SK-N-SH treated with all-trans-retinoic acid at 6 μM for 48 hours (cell line): Measurements from ENCODE around the gene GRIA2.
"Not testable (repeated sequence)": the region's sequence is repeated elsewhere in the genome, so short reads cannot be mapped to it uniquely, and the experiment has no call there.

Source experiments
- ATAC-seq: fragments of 200-7000 bp; cut with Tn5 transposase; 3 replicates; pipeline ENCODE4 v1.9.1; 2020; ENCODE audit warnings: mild to moderate bottlenecking, moderate library complexity
- BACH2 ChIP-seq: fragments of 250-450 bp; sonication (Bioruptor Pico); IDR thresholded peaks from 2 replicates; pipeline ENCODE4 v1.9.0; 2021; ENCODE audit warnings: mild to moderate bottlenecking, borderline replicate concordance
- CSDC2 ChIP-seq: fragments of 250-450 bp; sonication (Bioruptor Pico); IDR thresholded peaks from 2 replicates; pipeline ENCODE4 v1.5.0; 2020; ENCODE audit warnings: mild to moderate bottlenecking, moderate library complexity
- ESRRG ChIP-seq: fragments of 250-450 bp; sonication (Bioruptor Pico); IDR thresholded peaks from 2 replicates; pipeline ENCODE4 v1.6.1; 2021; ENCODE audit warnings: mild to moderate bottlenecking
- GLIS3 ChIP-seq: fragments of 250-450 bp; sonication (Bioruptor Pico); IDR thresholded peaks from 2 replicates; pipeline ENCODE4 v1.5.0; 2020; ENCODE audit warnings: mild to moderate bottlenecking, moderate library complexity
- ISL1 ChIP-seq: fragments of 250-450 bp; sonication (Bioruptor Pico); IDR thresholded peaks from 2 replicates; pipeline ENCODE4 v2.1.2; 2022; ENCODE audit warnings: mild to moderate bottlenecking, moderate library complexity
- OSR1 ChIP-seq: fragments of 250-450 bp; sonication (Bioruptor Pico); IDR thresholded peaks from 2 replicates; pipeline ENCODE4 v1.8.0; 2022; ENCODE audit warnings: moderate library complexity, mild to moderate bottlenecking, inconsistent platforms
- PPARA ChIP-seq: fragments of 250-450 bp; sonication (Bioruptor Pico); IDR thresholded peaks from 2 replicates; pipeline ENCODE4 v1.5.0; 2020; ENCODE audit warnings: mild to moderate bottlenecking, borderline replicate concordance
- RARB ChIP-seq: fragments of 250-450 bp; sonication (Bioruptor Pico); IDR thresholded peaks from 2 replicates; pipeline ENCODE4 v1.8.0; 2021; ENCODE audit warnings: mild to moderate bottlenecking, moderate library complexity
- SNAI2 ChIP-seq: fragments of 250-450 bp; sonication (Bioruptor Pico); IDR thresholded peaks from 2 replicates; pipeline ENCODE4 v1.5.0; 2020; ENCODE audit warnings: mild to moderate bottlenecking, moderate library complexity
- TCF4 ChIP-seq: fragments of 250-450 bp; sonication (Bioruptor Pico); IDR thresholded peaks from 2 replicates; pipeline ENCODE4 v1.8.0; 2021; ENCODE audit warnings: mild to moderate bottlenecking, moderate library complexity, borderline replicate concordance
- TOX ChIP-seq: fragments of 250-450 bp; sonication (Bioruptor Pico); IDR thresholded peaks from 2 replicates; pipeline ENCODE4 v1.8.0; 2021; ENCODE audit warnings: mild to moderate bottlenecking, moderate library complexity, borderline replicate concordance
- ZC3H10 ChIP-seq: fragments of 250-450 bp; sonication (Bioruptor Pico); IDR thresholded peaks from 2 replicates; pipeline ENCODE4 v1.5.1; 2021; ENCODE audit warnings: mild to moderate bottlenecking, moderate library complexity
- ZFP30 ChIP-seq: fragments of 450-650 bp; formaldehyde crosslinking; IDR thresholded peaks from 2 replicates; pipeline ENCODE4 v1.5.0; 2022; ENCODE audit warnings: mild to moderate bottlenecking, moderate library complexity
- ZNF565 ChIP-seq: fragments of 450-650 bp; formaldehyde crosslinking; conservative IDR thresholded peaks from 2 replicates; pipeline ENCODE4 v1.5.0; 2020; ENCODE audit warnings: low read depth, mild to moderate bottlenecking, moderate library complexity
- ZNF70 ChIP-seq: fragments of 450-650 bp; formaldehyde crosslinking; IDR thresholded peaks from 2 replicates; pipeline ENCODE4 v1.5.0; 2020; ENCODE audit warnings: mild to moderate bottlenecking, moderate library complexity
- TF ChIP-seq, protein P1 (sequence below): fragments of 250-450 bp; sonication (Bioruptor Pico); IDR thresholded peaks from 2 replicates; pipeline ENCODE4 v1.8.0; 2020; ENCODE audit warnings: mild to moderate bottlenecking, moderate library complexity, borderline replicate concordance
- TF ChIP-seq, protein P2 (sequence below): fragments of 250-450 bp; sonication (Bioruptor Pico); IDR thresholded peaks from 2 replicates; pipeline ENCODE4 v1.5.1; 2021; ENCODE audit warnings: mild to moderate bottlenecking, moderate library complexity
- TF ChIP-seq, protein P3 (sequence below): fragments of 250-450 bp; sonication (Bioruptor Pico); IDR thresholded peaks from 2 replicates; pipeline ENCODE4 v1.5.0; 2020; ENCODE audit warnings: mild to moderate bottlenecking, moderate library complexity
- TF ChIP-seq, protein P4 (sequence below): fragments of 250-450 bp; sonication (Bioruptor Pico); IDR thresholded peaks from 2 replicates; pipeline ENCODE4 v1.5.1; 2020; ENCODE audit warnings: low read depth, mild to moderate bottlenecking, moderate library complexity

Gene GRIA2

DNA sequence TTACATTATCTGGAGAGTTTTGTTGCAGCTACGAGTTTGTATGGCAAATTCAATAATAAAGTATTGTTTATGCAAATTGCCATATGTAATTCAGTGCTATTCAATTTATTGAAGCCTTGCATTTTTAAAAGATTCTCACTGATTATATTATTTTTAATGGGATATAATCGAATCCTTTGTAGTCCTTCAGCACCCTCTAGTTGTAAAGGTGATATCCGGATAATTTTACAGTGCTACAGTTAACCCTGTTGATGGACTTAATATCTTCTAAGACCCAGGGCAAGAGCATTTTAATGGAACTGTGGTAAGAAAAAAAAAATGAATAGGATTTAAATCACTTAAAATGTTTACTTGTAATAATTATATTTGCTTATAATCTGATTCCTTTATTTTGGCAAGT, 48.5 kb upstream of the GRIA2 start (continued):
- TF ChIP-seq, protein P1, sequence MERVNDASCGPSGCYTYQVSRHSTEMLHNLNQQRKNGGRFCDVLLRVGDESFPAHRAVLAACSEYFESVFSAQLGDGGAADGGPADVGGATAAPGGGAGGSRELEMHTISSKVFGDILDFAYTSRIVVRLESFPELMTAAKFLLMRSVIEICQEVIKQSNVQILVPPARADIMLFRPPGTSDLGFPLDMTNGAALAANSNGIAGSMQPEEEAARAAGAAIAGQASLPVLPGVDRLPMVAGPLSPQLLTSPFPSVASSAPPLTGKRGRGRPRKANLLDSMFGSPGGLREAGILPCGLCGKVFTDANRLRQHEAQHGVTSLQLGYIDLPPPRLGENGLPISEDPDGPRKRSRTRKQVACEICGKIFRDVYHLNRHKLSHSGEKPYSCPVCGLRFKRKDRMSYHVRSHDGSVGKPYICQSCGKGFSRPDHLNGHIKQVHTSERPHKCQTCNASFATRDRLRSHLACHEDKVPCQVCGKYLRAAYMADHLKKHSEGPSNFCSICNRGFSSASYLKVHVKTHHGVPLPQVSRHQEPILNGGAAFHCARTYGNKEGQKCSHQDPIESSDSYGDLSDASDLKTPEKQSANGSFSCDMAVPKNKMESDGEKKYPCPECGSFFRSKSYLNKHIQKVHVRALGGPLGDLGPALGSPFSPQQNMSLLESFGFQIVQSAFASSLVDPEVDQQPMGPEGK (CRISPR knock-in tag): no peak

DNA sequence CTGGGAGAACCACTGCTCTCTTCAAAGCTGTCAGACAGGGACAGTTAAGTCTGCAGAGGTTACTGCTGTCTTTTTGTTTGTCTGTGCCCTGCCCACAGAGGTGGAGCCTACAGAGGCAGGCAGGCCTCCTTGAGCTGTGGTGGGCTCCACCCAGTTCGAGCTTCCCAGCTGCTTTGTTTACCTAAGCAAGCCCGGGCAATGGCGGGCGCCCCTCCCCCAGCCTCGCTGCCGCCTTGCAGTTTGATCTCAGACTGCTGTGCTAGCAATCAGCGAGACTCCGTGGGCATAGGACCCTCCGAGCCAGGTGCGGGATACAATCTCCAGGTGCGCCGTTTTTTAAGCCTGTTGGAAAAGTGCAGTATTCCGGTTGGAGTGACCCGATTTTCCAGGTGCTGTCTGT, 40.3 kb upstream of the GRIA2 start:
- not testable (repeated sequence) for ATAC-seq

DNA sequence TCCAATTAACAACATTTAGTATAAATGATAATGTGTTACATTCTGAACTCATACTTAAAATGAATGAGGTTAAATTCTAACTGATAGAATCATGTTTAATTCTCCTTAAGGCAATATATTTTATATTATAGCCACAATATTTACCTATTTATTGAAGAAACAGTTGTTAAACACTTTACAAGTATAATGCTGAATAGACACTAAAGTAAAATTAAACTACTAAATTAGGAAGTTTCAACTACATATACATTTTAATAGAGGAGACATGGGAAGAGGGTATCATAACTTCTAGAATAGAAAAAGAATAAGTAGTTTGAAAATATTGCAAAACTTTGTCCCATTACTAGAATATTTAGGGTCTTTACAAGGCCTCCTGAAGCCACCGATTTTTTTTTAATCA, 36.2 kb upstream of the GRIA2 start:
- no peak for ATAC-seq
- TF ChIP-seq TCF4 (CRISPR knock-in tag) (no peak), CSDC2 (CRISPR knock-in tag) (no peak), PPARA (no peak), ISL1 (no peak), ZNF70 (CRISPR knock-in tag) (no peak), ZNF565 (CRISPR knock-in tag) (no peak), GLIS3 (CRISPR knock-in tag) (no peak), TOX (CRISPR knock-in tag) (no peak), ESRRG (CRISPR knock-in tag) (no peak), ZC3H10 (CRISPR knock-in tag) (no peak), ZFP30 (CRISPR knock-in tag) (no peak), SNAI2 (no peak)
- TF ChIP-seq, protein P1 (CRISPR knock-in tag): no peak
- TF ChIP-seq, protein P2, sequence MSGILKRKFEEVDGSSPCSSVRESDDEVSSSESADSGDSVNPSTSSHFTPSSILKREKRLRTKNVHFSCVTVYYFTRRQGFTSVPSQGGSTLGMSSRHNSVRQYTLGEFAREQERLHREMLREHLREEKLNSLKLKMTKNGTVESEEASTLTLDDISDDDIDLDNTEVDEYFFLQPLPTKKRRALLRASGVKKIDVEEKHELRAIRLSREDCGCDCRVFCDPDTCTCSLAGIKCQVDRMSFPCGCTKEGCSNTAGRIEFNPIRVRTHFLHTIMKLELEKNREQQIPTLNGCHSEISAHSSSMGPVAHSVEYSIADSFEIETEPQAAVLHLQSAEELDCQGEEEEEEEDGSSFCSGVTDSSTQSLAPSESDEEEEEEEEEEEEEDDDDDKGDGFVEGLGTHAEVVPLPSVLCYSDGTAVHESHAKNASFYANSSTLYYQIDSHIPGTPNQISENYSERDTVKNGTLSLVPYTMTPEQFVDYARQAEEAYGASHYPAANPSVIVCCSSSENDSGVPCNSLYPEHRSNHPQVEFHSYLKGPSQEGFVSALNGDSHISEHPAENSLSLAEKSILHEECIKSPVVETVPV: no peak
- TF ChIP-seq, protein P3, sequence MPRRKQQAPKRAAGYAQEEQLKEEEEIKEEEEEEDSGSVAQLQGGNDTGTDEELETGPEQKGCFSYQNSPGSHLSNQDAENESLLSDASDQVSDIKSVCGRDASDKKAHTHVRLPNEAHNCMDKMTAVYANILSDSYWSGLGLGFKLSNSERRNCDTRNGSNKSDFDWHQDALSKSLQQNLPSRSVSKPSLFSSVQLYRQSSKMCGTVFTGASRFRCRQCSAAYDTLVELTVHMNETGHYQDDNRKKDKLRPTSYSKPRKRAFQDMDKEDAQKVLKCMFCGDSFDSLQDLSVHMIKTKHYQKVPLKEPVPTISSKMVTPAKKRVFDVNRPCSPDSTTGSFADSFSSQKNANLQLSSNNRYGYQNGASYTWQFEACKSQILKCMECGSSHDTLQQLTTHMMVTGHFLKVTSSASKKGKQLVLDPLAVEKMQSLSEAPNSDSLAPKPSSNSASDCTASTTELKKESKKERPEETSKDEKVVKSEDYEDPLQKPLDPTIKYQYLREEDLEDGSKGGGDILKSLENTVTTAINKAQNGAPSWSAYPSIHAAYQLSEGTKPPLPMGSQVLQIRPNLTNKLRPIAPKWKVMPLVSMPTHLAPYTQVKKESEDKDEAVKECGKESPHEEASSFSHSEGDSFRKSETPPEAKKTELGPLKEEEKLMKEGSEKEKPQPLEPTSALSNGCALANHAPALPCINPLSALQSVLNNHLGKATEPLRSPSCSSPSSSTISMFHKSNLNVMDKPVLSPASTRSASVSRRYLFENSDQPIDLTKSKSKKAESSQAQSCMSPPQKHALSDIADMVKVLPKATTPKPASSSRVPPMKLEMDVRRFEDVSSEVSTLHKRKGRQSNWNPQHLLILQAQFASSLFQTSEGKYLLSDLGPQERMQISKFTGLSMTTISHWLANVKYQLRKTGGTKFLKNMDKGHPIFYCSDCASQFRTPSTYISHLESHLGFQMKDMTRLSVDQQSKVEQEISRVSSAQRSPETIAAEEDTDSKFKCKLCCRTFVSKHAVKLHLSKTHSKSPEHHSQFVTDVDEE (CRISPR knock-in tag): no peak
- TF ChIP-seq, protein P4, sequence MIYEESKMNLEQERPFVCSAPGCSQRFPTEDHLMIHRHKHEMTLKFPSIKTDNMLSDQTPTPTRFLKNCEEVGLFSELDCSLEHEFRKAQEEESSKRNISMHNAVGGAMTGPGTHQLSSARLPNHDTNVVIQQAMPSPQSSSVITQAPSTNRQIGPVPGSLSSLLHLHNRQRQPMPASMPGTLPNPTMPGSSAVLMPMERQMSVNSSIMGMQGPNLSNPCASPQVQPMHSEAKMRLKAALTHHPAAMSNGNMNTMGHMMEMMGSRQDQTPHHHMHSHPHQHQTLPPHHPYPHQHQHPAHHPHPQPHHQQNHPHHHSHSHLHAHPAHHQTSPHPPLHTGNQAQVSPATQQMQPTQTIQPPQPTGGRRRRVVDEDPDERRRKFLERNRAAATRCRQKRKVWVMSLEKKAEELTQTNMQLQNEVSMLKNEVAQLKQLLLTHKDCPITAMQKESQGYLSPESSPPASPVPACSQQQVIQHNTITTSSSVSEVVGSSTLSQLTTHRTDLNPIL (CRISPR knock-in tag): no peak
- TF ChIP-seq, all 23 proteins: peak for 0

DNA sequence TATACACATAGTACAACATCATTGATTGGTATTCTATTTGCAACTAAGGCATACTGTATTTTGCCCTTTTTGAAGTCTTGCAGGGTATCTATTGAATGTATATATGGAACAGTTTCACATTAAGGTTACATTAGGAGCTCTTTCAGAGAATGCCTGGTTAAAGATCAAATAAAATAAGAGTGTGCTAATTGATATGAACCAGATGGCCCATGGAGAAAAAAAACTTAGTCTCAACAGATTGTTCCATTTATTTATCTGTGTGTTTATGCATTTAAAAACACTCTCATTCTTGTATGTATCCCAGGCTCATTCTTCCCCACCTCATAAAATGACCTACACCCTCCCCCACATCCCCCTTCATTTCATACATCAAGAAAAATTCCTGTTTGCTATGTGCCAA, 35.2 kb upstream of the GRIA2 start:
- peak; percentile 81 for ATAC-seq

DNA sequence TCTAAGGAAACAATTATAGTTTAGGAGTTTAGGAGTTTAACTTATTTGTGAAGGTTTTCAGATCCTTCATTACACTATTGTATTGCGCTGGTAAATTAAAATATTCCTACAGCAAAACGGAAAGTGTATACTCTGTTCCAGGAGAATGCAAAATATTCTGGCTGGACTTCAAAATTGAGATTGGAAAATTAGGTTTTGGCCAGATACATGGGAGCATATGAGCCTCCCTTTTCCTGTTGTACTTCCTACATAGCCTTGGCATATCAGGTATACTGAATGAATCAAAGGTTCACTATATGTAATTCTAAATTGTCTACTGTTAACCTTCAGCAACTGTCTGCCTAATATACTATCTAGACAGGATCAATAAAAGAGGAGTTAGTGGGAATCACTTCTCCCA, 25.2 kb upstream of the GRIA2 start:
- peak; percentile 62 for TF ChIP-seq ZNF70 (CRISPR knock-in tag)
- TF ChIP-seq, protein P3 (CRISPR knock-in tag): no peak
- TF ChIP-seq, protein P2: no peak
- TF ChIP-seq ISL1: no peak
- no peak for TF ChIP-seq SNAI2
- no peak for ATAC-seq

More for the DNA sequence above, 35.2 kb upstream of the GRIA2 start:
- TF ChIP-seq BACH2 (CRISPR knock-in tag): no peak
- no peak for TF ChIP-seq PPARA
- TF ChIP-seq OSR1 (CRISPR knock-in tag): no peak
- TF ChIP-seq ZFP30 (CRISPR knock-in tag): no peak
- TF ChIP-seq TCF4 (CRISPR knock-in tag): peak; percentile 61; the same call in 1 of the 2 replicates
- no peak for TF ChIP-seq RARB
